ENCODE results near the gene ATP5F1E.
A peak's percentile ranks its signal among the peaks of the same experiment; 100 is the strongest.

The ATP5F1E gene

GRCh38 chr20:59028812-59029211 lies 3.3 kb downstream of the ATP5F1E start:
- Histone ChIP-seq H3K36me3 (ENCODE audit: control insufficient read depth in 2 of 2, insufficient read depth in 1 of 2, low read length in 2 of 2) (peaks cover 4 to 77% of the 10 kb centered on the region in 2 experiments), H3K4me1 (ENCODE audit: control insufficient read depth, insufficient read depth, low read length) (peaks cover 7% of the 10 kb centered on the region; the same call in 1 of the 2 replicates), H3K9me3 (ENCODE audit: control insufficient read depth, insufficient read depth, low read depth, low read length) (no peaks in the 10 kb centered on the region), H3K4me3 (ENCODE audit: low read depth, low read length) (no peak overlapping the region), H3K27ac (ENCODE audit: extremely low read depth, low read depth, low read length) (no peak overlapping the region)
- ChIA-PET CTCF (no interaction called here), POLR2A (interaction anchor here (0.9 kb wide), 1 partner anchor 137 kb away, joined by 3 read pairs; no protein-coding TSS in a partner anchor)
- TF ChIP-seq ZNF248 (tag by site-specific recombination; IDR thresholded peaks at IDR 0.05) = no peak
- 0 out of 2 replicates have a peak, but pooled peaks have one; percentile 36 for TF ChIP-seq PRDM1 (tag by site-specific recombination; IDR thresholded peaks at IDR 0.05)

- Histone ChIP-seq H3K4me3 (ENCODE audit: low read depth, low read length) (no peak overlapping the region), H3K9me3 (ENCODE audit: control insufficient read depth, insufficient read depth, low read depth, low read length) (no peaks in the 10 kb centered on the region), H3K36me3 (ENCODE audit: control insufficient read depth in 2 of 2, insufficient read depth in 1 of 2, low read length in 2 of 2) (peaks cover 4 to 83% of the 10 kb centered on the region in 2 experiments), H3K27ac (ENCODE audit: extremely low read depth, low read depth, low read length) (no peak overlapping the region), H3K4me1 (ENCODE audit: control insufficient read depth, insufficient read depth, low read length) (peaks cover 7% of the 10 kb centered on the region; the same call in 1 of the 2 replicates)
- POLR2A ChIA-PET = no interaction called here
- TF ChIP-seq, protein P1, sequence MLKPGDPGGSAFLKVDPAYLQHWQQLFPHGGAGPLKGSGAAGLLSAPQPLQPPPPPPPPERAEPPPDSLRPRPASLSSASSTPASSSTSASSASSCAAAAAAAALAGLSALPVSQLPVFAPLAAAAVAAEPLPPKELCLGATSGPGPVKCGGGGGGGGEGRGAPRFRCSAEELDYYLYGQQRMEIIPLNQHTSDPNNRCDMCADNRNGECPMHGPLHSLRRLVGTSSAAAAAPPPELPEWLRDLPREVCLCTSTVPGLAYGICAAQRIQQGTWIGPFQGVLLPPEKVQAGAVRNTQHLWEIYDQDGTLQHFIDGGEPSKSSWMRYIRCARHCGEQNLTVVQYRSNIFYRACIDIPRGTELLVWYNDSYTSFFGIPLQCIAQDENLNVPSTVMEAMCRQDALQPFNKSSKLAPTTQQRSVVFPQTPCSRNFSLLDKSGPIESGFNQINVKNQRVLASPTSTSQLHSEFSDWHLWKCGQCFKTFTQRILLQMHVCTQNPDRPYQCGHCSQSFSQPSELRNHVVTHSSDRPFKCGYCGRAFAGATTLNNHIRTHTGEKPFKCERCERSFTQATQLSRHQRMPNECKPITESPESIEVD (tag by site-specific recombination; IDR thresholded peaks at IDR 0.05) = 0 out of 2 replicates have a peak, but pooled peaks have one; percentile 31
- no peak for TF ChIP-seq PATZ1 (tag by site-specific recombination; IDR thresholded peaks at IDR 0.05)
- CTCF ChIA-PET = interaction anchor here (0.6 to 0.7 kb wide), 2 partner anchors 8 to 990 kb away, joined by 3 read pairs; no protein-coding TSS in a partner anchor
Measured at GRCh38 chr20:59027741-59028320, 4.3 kb downstream of the ATP5F1E start.

DNA sequence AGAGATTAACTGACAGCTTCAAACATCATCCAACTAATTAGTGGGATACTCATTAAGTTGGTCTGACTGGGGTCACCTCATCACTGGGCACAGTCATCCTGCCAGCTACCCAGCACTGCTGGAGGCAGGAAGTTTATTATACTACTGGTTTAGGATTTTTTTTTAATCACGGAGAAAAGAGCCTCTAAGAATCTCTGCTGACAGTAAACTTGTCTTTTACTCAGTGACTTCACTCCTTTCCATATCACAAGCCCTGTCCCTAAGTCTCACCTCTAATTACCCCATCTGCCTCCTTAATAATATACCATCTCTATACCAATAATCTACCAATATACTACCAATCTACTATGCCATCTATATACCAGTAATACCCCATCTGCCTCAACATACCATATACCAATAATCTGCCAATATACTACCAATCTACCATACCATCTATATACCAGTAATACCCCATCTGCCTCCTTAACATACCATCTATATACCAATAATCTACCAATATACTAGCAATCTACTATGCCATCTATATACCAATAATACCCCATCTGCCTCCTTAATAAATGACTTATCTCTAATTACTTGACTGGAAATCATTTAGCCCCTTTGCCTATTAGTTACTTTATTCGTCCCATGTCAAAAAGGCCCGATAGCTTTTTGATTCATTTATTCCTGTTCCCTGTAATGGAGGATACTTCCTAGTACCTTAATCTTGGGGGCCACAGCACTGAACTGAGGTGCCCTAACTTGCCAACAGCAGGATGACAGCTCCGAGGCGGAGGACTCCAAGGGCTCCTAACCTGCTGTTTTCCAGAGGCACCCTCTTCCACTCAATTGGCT lies 5.0 kb downstream of the ATP5F1E start:
- no peaks in the 10 kb centered on the region for H3K9me3 ChIP-seq (ENCODE audit: control insufficient read depth, insufficient read depth, low read depth, low read length)
- no peak for TF ChIP-seq ZNF610 (tag by site-specific recombination; IDR thresholded peaks at IDR 0.05; ENCODE audit: borderline replicate concordance)
- TF ChIP-seq ZNF768 (tag by site-specific recombination; IDR thresholded peaks at IDR 0.05) = no peak
- TF ChIP-seq, protein P2, sequence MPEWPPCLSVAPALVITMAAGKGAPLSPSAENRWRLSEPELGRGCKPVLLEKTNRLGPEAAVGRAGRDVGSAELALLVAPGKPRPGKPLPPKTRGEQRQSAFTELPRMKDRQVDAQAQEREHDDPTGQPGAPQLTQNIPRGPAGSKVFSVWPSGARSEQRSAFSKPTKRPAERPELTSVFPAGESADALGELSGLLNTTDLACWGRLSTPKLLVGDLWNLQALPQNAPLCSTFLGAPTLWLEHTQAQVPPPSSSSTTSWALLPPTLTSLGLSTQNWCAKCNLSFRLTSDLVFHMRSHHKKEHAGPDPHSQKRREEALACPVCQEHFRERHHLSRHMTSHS (tag by site-specific recombination; IDR thresholded peaks at IDR 0.05) = no peak
- TF ChIP-seq ZNF24 (tag by site-specific recombination; IDR thresholded peaks at IDR 0.05) = no peak
- TF ChIP-seq ZNF560 (tag by site-specific recombination; IDR thresholded peaks at IDR 0.05; ENCODE audit: borderline replicate concordance) = no peak
- TF ChIP-seq, protein P3, sequence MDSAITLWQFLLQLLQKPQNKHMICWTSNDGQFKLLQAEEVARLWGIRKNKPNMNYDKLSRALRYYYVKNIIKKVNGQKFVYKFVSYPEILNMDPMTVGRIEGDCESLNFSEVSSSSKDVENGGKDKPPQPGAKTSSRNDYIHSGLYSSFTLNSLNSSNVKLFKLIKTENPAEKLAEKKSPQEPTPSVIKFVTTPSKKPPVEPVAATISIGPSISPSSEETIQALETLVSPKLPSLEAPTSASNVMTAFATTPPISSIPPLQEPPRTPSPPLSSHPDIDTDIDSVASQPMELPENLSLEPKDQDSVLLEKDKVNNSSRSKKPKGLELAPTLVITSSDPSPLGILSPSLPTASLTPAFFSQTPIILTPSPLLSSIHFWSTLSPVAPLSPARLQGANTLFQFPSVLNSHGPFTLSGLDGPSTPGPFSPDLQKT (IDR thresholded peaks at IDR 0.05; ENCODE audit: borderline replicate concordance, low read depth, low read length) = no peak
- no peak for TF ChIP-seq ZBTB20 (tag by site-specific recombination; IDR thresholded peaks at IDR 0.05)
- no peak for TF ChIP-seq ZNF501 (tag by site-specific recombination; IDR thresholded peaks at IDR 0.05)
- no peak overlapping the region for H3K27ac ChIP-seq (ENCODE audit: extremely low read depth, low read depth, low read length)
- ChIA-PET POLR2A (no interaction called here), CTCF (no interaction called here)
- H3K36me3 ChIP-seq (ENCODE audit: control insufficient read depth in 2 of 2, insufficient read depth in 1 of 2, low read length in 2 of 2) = peaks cover 5 to 87% of the 10 kb centered on the region in 2 experiments
- no peak overlapping the region for H3K4me3 ChIP-seq (ENCODE audit: low read depth, low read length)
- H3K4me1 ChIP-seq (ENCODE audit: control insufficient read depth, insufficient read depth, low read length) = peaks cover 7% of the 10 kb centered on the region; the same call in 1 of the 2 replicates

Measured in HEK293 (cell line).